Fibroblast of mammary gland (primary cell): Measurements from ENCODE around the gene SLC24A3.
"Not testable (repeated sequence)": the region's sequence is repeated elsewhere in the genome, so short reads cannot be mapped to it uniquely, and the experiment has no call there.

Source experiments
- DNase-seq: peaks from one replicate; pipeline ENCODE4 v3.0.0-alpha.2; 2010; ENCODE audit warnings: low read depth
- H3K4me3 ChIP-seq: 2 replicates; pipeline ENCODE4 v1.5.1; 2011; ENCODE audit warnings: low read depth, mild to moderate bottlenecking, low read length, moderate library complexity; ENCODE audit not compliant: control insufficient read depth
- CTCF ChIP-seq: conservative IDR thresholded peaks from 2 replicates; pipeline ENCODE4 v1.5.1; 2011; ENCODE audit warnings: low read depth, low read length, inconsistent platforms; ENCODE audit not compliant: control insufficient read depth, insufficient read depth

Gene SLC24A3

GRCh38 chr20:19625426-19625825, 413.0 kb downstream of the SLC24A3 start:
- DNase-seq, result no peak
- no peak overlapping the region for H3K4me3 ChIP-seq
- no peak for TF ChIP-seq CTCF

GRCh38 chr20:19626896-19627295, 414.5 kb downstream of the SLC24A3 start:
- DNase-seq, result no peak
- no peak for TF ChIP-seq CTCF
- H3K4me3 ChIP-seq, result no peak overlapping the region

- no peak overlapping the region for H3K4me3 ChIP-seq
- DNase-seq, result peak; percentile 60
- peak; percentile 80 for TF ChIP-seq CTCF
Measured at GRCh38 chr20:19628570-19629134, 416.2 kb downstream of the SLC24A3 start.

- DNase-seq, result no peak
- no peak for TF ChIP-seq CTCF
- no peak overlapping the region for H3K4me3 ChIP-seq
Measured at GRCh38 chr20:19631410-19631809, 419.0 kb downstream of the SLC24A3 start.

GRCh38 chr20:19633985-19634384, 421.5 kb downstream of the SLC24A3 start:
- no peak for TF ChIP-seq CTCF
- DNase-seq, result no peak
- no peak overlapping the region for H3K4me3 ChIP-seq

- DNase-seq, H3K4me3 ChIP-seq: not testable (repeated sequence)
Measured at GRCh38 chr20:19639471-19640045, 427.1 kb downstream of the SLC24A3 start.

GRCh38 chr20:19642860-19643259, 430.4 kb downstream of the SLC24A3 start:
- no peak for TF ChIP-seq CTCF
- H3K4me3 ChIP-seq, result no peak overlapping the region
- no peak for DNase-seq
